ENCODE measurements around the gene C1orf53. TPM values are rescaled to one million over a fixed set of nuclear protein-coding genes. Genes with fewer than 3 reads are reported as not detected.
A peak's percentile ranks its signal among the peaks of the same experiment; 100 is the strongest.

The C1orf53 gene
- total and polyA plus RNA-seq, 9 of the 15 experiments (the other 6 are each of a cell fraction or from before 2014, with no cell fraction given), result 0.31 to 3.2 (median 2.3) TPM

DNA sequence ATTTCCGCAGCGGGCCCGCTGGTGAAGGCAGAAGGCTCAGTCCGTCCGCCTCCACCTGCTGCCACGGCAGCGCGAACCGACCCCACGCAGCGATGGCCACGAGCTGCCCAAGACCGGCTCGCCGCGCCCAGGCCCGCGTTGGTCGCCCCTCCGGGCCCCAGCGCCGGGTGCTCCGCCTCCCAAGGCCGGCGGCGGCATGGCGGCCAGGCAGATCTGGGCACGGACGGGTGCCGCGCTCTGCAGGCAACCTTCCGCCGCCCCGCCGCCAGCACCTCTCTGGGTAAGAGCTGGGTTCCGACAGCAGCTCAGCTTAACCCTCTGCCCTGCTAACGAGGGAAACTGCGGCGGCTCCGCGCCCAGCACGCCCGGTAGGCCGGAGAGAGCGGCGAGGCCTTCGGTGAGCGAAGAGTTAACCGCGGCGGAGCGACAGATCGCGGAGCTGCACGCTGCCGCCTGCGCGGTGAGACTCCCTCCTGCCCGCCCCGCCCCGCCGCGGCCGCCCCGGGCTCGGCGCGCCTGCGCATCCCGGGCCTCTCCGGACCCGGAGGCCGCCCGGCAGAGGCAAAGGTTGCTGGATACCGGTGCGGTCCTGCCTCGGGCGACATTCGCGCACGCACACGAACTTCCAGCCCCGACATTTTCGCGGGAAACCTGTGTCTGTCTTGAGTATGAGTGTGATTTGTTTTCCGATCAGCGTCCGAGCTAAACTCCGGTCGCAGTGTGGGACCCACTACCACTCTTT, at the start of gene C1orf53 (continued):
- TF ChIP-seq ZBTB8A (IDR thresholded peaks at IDR 0.05; ENCODE audit: partially characterized antibody) (no peak), PTRF (tag; IDR thresholded peaks at IDR 0.05) (no peak), NEUROD1 (IDR thresholded peaks at IDR 0.05; ENCODE audit: borderline replicate concordance, low read depth, low read length, partially characterized antibody) (peak; percentile 10), RBM17 (IDR thresholded peaks at IDR 0.05; ENCODE audit: borderline replicate concordance, low read depth, low read length) (no peak), HNRNPK (IDR thresholded peaks at IDR 0.05; ENCODE audit: low read depth, low read length, poor library complexity, severe bottlenecking) (no peak), NFYB (IDR thresholded peaks at IDR 0.05; ENCODE audit: extremely low read depth, insufficient read length) (no peak), ZNF253 (CRISPR knock-in tag; conservative IDR thresholded peaks at IDR 0.05) (no peak), ZNF79 (CRISPR knock-in tag; IDR thresholded peaks at IDR 0.05; ENCODE audit: low read depth) (no peak), ZNF197 (CRISPR knock-in tag; IDR thresholded peaks at IDR 0.05; ENCODE audit: low read depth) (no peak; the same call in 1 of the 2 replicates), ZFP36 (IDR thresholded peaks at IDR 0.05; ENCODE audit: low read depth, low read length, partially characterized antibody) (peak; percentile 49), CEBPB (tag; IDR thresholded peaks at IDR 0.05) (no peak), ARHGAP35 (IDR thresholded peaks at IDR 0.05; ENCODE audit: partially characterized antibody) (no peak), SRSF9 (IDR thresholded peaks at IDR 0.05; ENCODE audit: borderline replicate concordance, low read depth, low read length) (no peak), HNRNPH1 (optimal IDR thresholded peaks at IDR 0.05; ENCODE audit: low read depth, low read length) (no peak), TRIM28 (IDR thresholded peaks at IDR 0.05) (no peak; the same call in 1 of the 2 replicates), GATA2 (CRISPR knock-in tag; IDR thresholded peaks at IDR 0.05) (no peak)
- TF ChIP-seq, protein P1, sequence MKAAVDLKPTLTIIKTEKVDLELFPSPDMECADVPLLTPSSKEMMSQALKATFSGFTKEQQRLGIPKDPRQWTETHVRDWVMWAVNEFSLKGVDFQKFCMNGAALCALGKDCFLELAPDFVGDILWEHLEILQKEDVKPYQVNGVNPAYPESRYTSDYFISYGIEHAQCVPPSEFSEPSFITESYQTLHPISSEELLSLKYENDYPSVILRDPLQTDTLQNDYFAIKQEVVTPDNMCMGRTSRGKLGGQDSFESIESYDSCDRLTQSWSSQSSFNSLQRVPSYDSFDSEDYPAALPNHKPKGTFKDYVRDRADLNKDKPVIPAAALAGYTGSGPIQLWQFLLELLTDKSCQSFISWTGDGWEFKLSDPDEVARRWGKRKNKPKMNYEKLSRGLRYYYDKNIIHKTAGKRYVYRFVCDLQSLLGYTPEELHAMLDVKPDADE (conservative IDR thresholded peaks at IDR 0.05; ENCODE audit: control insufficient read depth, low read depth, low read length), result 0 out of 2 replicates have a peak, but pooled peaks have one; percentile 10
- TF ChIP-seq, protein P2, sequence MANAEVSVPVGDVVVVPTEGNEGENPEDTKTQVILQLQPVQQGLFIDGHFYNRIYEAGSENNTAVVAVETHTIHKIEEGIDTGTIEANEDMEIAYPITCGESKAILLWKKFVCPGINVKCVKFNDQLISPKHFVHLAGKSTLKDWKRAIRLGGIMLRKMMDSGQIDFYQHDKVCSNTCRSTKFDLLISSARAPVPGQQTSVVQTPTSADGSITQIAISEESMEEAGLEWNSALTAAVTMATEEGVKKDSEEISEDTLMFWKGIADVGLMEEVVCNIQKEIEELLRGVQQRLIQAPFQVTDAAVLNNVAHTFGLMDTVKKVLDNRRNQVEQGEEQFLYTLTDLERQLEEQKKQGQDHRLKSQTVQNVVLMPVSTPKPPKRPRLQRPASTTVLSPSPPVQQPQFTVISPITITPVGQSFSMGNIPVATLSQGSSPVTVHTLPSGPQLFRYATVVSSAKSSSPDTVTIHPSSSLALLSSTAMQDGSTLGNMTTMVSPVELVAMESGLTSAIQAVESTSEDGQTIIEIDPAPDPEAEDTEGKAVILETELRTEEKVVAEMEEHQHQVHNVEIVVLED (CRISPR knock-in tag; IDR thresholded peaks at IDR 0.05), result peak; percentile 71
- TF ChIP-seq, protein P3, sequence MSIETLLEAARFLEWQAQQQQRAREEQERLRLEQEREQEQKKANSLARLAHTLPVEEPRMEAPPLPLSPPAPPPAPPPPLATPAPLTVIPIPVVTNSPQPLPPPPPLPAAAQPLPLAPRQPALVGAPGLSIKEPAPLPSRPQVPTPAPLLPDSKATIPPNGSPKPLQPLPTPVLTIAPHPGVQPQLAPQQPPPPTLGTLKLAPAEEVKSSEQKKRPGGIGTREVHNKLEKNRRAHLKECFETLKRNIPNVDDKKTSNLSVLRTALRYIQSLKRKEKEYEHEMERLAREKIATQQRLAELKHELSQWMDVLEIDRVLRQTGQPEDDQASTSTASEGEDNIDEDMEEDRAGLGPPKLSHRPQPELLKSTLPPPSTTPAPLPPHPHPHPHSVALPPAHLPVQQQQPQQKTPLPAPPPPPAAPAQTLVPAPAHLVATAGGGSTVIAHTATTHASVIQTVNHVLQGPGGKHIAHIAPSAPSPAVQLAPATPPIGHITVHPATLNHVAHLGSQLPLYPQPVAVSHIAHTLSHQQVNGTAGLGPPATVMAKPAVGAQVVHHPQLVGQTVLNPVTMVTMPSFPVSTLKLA (conservative IDR thresholded peaks at IDR 0.05), result peak in 1 of 2 experiments; percentile 87; a peak in 3 of 4 replicates
- TF ChIP-seq, protein P4, sequence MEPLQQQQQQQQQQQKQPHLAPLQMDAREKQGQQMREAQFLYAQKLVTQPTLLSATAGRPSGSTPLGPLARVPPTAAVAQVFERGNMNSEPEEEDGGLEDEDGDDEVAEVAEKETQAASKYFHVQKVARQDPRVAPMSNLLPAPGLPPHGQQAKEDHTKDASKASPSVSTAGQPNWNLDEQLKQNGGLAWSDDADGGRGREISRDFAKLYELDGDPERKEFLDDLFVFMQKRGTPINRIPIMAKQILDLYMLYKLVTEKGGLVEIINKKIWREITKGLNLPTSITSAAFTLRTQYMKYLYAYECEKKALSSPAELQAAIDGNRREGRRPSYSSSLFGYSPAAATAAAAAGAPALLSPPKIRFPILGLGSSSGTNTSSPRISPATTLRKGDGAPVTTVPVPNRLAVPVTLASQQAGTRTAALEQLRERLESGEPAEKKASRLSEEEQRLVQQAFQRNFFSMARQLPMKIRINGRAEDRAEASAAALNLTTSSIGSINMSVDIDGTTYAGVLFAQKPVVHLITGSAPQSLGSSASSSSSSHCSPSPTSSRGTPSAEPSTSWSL (CRISPR knock-in tag; IDR thresholded peaks at IDR 0.05; ENCODE audit: borderline replicate concordance), result 0 out of 2 replicates have a peak, but pooled peaks have one; percentile 78
